ENCODE results near the gene ZNF236.

ZNF236 gene

DNA sequence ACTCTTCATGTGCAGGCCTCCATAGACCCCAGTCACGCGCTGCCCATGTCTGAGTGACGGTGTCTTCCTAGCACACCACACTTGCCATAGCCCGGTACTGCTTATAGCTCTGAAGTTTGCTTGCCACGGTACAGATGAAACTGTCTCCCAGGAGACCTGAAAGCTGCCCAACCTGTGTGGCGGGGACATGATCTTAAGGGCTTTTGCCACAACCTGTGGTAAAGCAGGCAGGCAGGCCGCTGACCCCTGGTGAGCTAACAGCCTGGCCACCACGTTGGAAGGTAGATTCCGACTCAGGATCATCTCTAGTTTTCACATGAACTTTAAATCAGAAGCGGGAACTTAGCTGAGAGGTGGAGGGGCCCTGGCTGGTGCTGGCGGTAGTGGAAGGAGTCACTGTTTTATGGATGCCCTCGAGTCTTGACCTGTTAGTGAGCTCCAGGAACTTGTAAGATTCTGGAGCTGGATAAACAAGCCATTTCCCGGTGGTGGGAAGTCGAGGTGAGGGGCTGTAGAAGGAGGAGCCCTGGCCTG, 153.3 kb downstream of the ZNF236 start:
- H3K4me1 ChIP-seq (ENCODE audit: insufficient read depth, insufficient read length), result peaks cover 3% of the 10 kb centered on the region
- no peak overlapping the region for H3K4me3 ChIP-seq (ENCODE audit: insufficient read length, low read depth)
- TF ChIP-seq ZNF274 (IDR thresholded peaks at IDR 0.05; ENCODE audit: low read depth, low read length) (no peak), SUZ12 (IDR thresholded peaks at IDR 0.05; ENCODE audit: extremely low read depth, insufficient read depth, insufficient read length) (no peak), YY1 (IDR thresholded peaks at IDR 0.05; ENCODE audit: insufficient read depth, insufficient read length) (no peak)
- H3K27me3 ChIP-seq (ENCODE audit: insufficient read depth, insufficient read length), result no peaks in the 10 kb centered on the region
- DNase-seq (ENCODE audit: low read depth, low spot score), result no peak
- no peak overlapping the region for H3K9ac ChIP-seq (ENCODE audit: insufficient read length, low read depth)
- no peaks in the 10 kb centered on the region for H3K9me3 ChIP-seq (ENCODE audit: insufficient read depth, low read length)
- no peaks in the 10 kb centered on the region for H3K36me3 ChIP-seq (ENCODE audit: insufficient read depth, insufficient read length, low read length)

DNA sequence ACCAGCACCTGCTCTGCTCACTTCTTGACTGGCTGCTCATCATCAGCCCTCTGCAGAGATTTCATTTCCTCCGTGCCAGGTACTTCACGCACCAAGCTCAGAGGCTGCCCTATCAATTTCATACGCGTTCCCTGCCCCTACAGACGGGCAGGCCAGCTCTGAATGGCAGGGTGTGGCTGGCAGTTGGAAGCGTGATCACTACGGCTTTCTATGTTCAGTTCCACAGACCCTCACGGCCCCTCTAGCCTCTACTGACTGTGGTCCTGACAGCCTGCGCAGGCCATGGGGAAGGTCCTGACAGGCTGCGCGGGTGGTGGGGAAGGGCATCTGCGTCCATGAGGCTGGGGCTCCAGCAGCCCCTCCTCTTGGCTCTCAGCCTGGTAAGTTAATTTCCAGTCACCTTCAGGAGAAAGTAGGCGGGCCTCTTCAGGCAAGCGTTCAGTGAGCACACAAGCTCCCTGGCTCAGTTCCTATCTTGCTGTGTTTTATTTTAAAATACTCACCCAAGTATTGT, 154.8 kb downstream of the ZNF236 start:
- Histone ChIP-seq H3K4me1 (ENCODE audit: insufficient read depth, insufficient read length) (peaks cover 5% of the 10 kb centered on the region), H3K27me3 (ENCODE audit: insufficient read depth, insufficient read length) (no peaks in the 10 kb centered on the region), H3K9ac (ENCODE audit: insufficient read length, low read depth) (no peak overlapping the region), H3K36me3 (ENCODE audit: insufficient read depth, insufficient read length, low read length) (no peaks in the 10 kb centered on the region), H3K4me3 (ENCODE audit: insufficient read length, low read depth) (no peak overlapping the region), H3K9me3 (ENCODE audit: insufficient read depth, low read length) (no peaks in the 10 kb centered on the region)
- no peak for DNase-seq (ENCODE audit: low read depth, low spot score)
- TF ChIP-seq SUZ12 (IDR thresholded peaks at IDR 0.05; ENCODE audit: extremely low read depth, insufficient read depth, insufficient read length), result no peak
- no peak for TF ChIP-seq YY1 (IDR thresholded peaks at IDR 0.05; ENCODE audit: insufficient read depth, insufficient read length)
- TF ChIP-seq ZNF274 (IDR thresholded peaks at IDR 0.05; ENCODE audit: low read depth, low read length), result no peak

DNA sequence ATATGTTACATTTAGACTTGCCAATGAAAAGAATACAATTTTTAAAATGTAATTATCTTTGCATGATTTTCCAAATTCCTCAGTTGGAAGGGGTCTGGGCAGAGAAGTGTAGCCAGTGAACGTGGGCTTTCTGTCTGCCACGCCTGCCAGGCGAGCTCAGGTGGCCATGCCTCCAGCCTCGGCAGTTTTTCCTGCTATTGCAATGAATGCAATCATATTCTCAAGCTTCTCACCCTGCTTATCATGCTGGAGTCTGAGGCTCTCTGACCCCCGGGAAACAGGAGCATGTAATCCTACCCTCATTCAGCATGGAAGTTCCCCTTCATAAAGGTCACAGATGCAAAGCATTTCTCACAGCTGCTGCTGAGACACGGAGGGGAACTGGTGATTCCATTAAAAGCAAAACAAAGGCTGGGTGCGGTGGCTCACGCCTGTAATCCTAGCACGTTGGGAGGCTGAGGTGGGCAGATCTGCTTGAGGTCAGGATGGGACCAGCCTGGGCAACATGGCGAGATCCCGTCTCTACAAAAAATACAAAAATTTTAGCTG, 155.4 kb downstream of the ZNF236 start:
- TF ChIP-seq YY1 (IDR thresholded peaks at IDR 0.05; ENCODE audit: insufficient read depth, insufficient read length), result no peak
- no peak for TF ChIP-seq SUZ12 (IDR thresholded peaks at IDR 0.05; ENCODE audit: extremely low read depth, insufficient read depth, insufficient read length)
- no peak for TF ChIP-seq ZNF274 (IDR thresholded peaks at IDR 0.05; ENCODE audit: low read depth, low read length)
- Histone ChIP-seq H3K9ac (ENCODE audit: insufficient read length, low read depth) (no peak overlapping the region), H3K9me3 (ENCODE audit: insufficient read depth, low read length) (no peaks in the 10 kb centered on the region), H3K4me1 (ENCODE audit: insufficient read depth, insufficient read length) (peaks cover 5% of the 10 kb centered on the region), H3K36me3 (ENCODE audit: insufficient read depth, insufficient read length, low read length) (no peaks in the 10 kb centered on the region), H3K4me3 (ENCODE audit: insufficient read length, low read depth) (no peak overlapping the region), H3K27me3 (ENCODE audit: insufficient read depth, insufficient read length) (no peaks in the 10 kb centered on the region)
- DNase-seq (ENCODE audit: low read depth, low spot score), result no peak

DNA sequence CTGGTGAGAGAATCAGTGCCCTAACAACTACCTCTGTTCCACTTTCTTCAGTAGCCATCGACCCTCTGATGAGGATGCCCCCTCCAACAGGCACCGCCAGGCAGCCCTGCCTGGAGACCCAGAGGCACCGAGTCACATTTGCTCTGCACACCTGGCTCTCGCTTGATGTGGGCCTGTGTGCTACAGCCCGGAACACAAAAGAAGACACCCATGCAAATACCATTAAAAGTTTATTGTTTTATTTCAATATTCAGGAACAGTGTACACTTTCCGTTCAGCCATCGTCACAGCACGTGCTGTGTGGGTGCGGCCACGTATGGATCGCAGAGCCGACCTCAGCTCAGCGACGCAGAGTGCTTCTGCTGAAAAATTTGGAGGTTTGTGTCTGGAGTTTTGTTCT, 156.3 kb downstream of the ZNF236 start:
- no peaks in the 10 kb centered on the region for H3K27me3 ChIP-seq (ENCODE audit: insufficient read depth, insufficient read length)
- H3K9me3 ChIP-seq (ENCODE audit: insufficient read depth, low read length), result no peaks in the 10 kb centered on the region
- no peaks in the 10 kb centered on the region for H3K36me3 ChIP-seq (ENCODE audit: insufficient read depth, insufficient read length, low read length)
- H3K4me3 ChIP-seq (ENCODE audit: insufficient read length, low read depth), result no peak overlapping the region
- no peak for DNase-seq (ENCODE audit: low read depth, low spot score)
- no peak for TF ChIP-seq YY1 (IDR thresholded peaks at IDR 0.05; ENCODE audit: insufficient read depth, insufficient read length)
- no peak for TF ChIP-seq SUZ12 (IDR thresholded peaks at IDR 0.05; ENCODE audit: extremely low read depth, insufficient read depth, insufficient read length)
- no peak for TF ChIP-seq ZNF274 (IDR thresholded peaks at IDR 0.05; ENCODE audit: low read depth, low read length)
- H3K4me1 ChIP-seq (ENCODE audit: insufficient read depth, insufficient read length), result peaks cover 5% of the 10 kb centered on the region
- H3K9ac ChIP-seq (ENCODE audit: insufficient read length, low read depth), result no peak overlapping the region

DNA sequence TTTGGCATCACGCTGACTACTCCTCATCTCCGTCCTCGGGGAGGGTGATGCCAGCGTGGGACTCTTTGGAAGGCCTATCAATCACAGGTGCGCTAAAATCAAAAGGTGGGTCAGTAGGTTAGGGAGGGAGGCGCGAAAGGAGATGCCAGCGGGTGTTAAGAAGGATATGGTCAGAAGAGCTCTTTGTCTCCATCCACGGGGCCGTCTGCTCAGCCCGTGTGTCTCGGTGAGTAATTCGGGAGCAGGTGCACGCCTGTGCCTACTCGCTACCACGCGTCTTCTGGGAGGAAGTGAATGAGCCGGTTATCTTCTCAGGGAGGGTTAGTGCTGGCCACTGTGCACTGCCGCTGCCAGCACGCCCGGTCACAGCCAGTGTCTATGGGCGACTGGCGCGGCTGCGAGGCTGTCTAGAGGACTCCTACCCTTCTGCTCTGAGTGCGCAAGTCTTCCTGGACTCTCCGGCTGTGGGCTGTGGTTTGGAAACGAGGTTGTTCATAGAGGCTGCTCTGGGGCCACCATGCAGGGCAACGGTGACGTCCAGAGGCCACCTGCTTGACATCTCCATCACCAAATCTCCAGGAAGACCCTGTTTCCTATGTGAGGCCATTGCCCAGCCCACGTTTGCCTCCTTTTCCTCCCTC, 156.9 kb downstream of the ZNF236 start:
- Histone ChIP-seq H3K4me1 (ENCODE audit: insufficient read depth, insufficient read length) (peaks cover 5% of the 10 kb centered on the region), H3K9ac (ENCODE audit: insufficient read length, low read depth) (no peak overlapping the region), H3K9me3 (ENCODE audit: insufficient read depth, low read length) (no peaks in the 10 kb centered on the region), H3K4me3 (ENCODE audit: insufficient read length, low read depth) (no peak overlapping the region), H3K27me3 (ENCODE audit: insufficient read depth, insufficient read length) (no peaks in the 10 kb centered on the region), H3K36me3 (ENCODE audit: insufficient read depth, insufficient read length, low read length) (no peaks in the 10 kb centered on the region)
- DNase-seq (ENCODE audit: low read depth, low spot score), result no peak
- TF ChIP-seq SUZ12 (IDR thresholded peaks at IDR 0.05; ENCODE audit: extremely low read depth, insufficient read depth, insufficient read length), result no peak
- no peak for TF ChIP-seq YY1 (IDR thresholded peaks at IDR 0.05; ENCODE audit: insufficient read depth, insufficient read length)
- TF ChIP-seq ZNF274 (IDR thresholded peaks at IDR 0.05; ENCODE audit: low read depth, low read length), result no peak

DNA sequence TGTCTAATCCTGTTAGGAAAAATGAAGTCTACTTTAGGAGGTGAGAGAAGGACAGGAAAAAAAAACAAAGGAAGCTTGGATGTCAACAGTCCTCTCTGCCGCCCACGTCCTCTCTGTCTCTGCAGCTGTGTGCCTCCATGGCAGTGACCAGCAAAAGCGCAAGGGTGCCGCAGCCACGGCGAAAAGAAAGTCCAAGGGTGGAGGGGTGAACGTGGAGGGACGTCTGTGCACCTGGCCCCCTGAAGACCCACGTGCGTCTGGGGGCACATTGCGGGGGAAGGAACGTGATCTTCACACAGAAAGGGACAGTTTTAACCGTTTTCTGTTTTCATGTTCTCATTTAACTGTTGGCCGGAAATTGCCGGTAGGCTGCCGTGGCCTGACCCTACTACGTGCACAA, 157.5 kb downstream of the ZNF236 start:
- peaks cover 5% of the 10 kb centered on the region for H3K4me1 ChIP-seq (ENCODE audit: insufficient read depth, insufficient read length)
- no peaks in the 10 kb centered on the region for H3K27me3 ChIP-seq (ENCODE audit: insufficient read depth, insufficient read length)
- TF ChIP-seq YY1 (IDR thresholded peaks at IDR 0.05; ENCODE audit: insufficient read depth, insufficient read length) (no peak), SUZ12 (IDR thresholded peaks at IDR 0.05; ENCODE audit: extremely low read depth, insufficient read depth, insufficient read length) (no peak), ZNF274 (IDR thresholded peaks at IDR 0.05; ENCODE audit: low read depth, low read length) (no peak)
- H3K9me3 ChIP-seq (ENCODE audit: insufficient read depth, low read length), result no peaks in the 10 kb centered on the region
- no peak overlapping the region for H3K9ac ChIP-seq (ENCODE audit: insufficient read length, low read depth)
- H3K4me3 ChIP-seq (ENCODE audit: insufficient read length, low read depth), result no peak overlapping the region
- DNase-seq (ENCODE audit: low read depth, low spot score), result no peak
- H3K36me3 ChIP-seq (ENCODE audit: insufficient read depth, insufficient read length, low read length), result no peaks in the 10 kb centered on the region

DNA sequence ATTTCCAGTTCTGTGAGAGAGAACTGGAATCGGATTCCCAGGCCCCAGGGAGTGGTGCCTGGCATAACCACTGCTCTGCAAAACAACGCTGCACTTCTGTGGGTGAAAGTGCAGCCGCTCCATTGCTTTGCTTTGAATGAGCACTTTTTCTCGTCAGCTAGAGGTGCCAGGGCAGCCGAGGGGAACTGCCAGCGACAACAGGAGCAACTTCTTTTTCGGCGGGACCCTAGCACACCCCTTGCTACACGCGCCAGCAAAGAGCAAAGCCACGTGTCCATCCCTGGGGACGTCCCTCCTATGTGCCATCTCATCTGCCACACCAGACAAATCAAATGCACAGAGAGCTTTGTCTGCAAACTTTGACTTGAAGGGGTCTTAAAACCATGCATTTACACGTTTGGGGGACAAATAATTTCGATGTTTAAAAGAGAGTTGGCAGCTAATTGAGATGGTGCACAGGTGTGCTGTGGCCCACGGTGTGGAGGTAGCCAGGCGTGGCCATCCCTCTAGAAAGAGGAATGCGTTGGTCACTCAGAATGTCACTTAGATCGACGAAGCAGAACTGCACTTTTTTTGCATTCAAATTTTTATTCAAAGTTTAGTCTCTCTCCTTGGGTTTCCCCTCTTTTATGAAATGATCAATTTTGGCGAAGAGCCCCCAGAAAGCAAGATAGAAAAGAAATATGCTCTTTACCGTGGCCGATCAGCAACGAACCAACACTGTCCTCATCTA, 158.5 kb downstream of the ZNF236 start:
- Histone ChIP-seq H3K4me3 (ENCODE audit: insufficient read length, low read depth) (no peak overlapping the region), H3K36me3 (ENCODE audit: insufficient read depth, insufficient read length, low read length) (no peaks in the 10 kb centered on the region), H3K27me3 (ENCODE audit: insufficient read depth, insufficient read length) (no peaks in the 10 kb centered on the region), H3K9ac (ENCODE audit: insufficient read length, low read depth) (no peak overlapping the region), H3K4me1 (ENCODE audit: insufficient read depth, insufficient read length) (peaks cover 5% of the 10 kb centered on the region), H3K9me3 (ENCODE audit: insufficient read depth, low read length) (no peaks in the 10 kb centered on the region)
- DNase-seq (ENCODE audit: low read depth, low spot score), result no peak
- TF ChIP-seq YY1 (IDR thresholded peaks at IDR 0.05; ENCODE audit: insufficient read depth, insufficient read length) (no peak), ZNF274 (IDR thresholded peaks at IDR 0.05; ENCODE audit: low read depth, low read length) (no peak), SUZ12 (IDR thresholded peaks at IDR 0.05; ENCODE audit: extremely low read depth, insufficient read depth, insufficient read length) (no peak)

Data from NT2/D1 (cell line).